ENCODE data around the gene COL6A1. TPM values are rescaled to one million over a fixed set of nuclear protein-coding genes. Genes with fewer than 3 reads are reported as not detected.
"Not testable (repeated sequence)": the region's sequence is repeated elsewhere in the genome, so short reads cannot be mapped to it uniquely, and the experiment has no call there.

Gene COL6A1
- total and polyA plus RNA-seq, 2 donors (not counting 3 experiments of a cell fraction or from before 2014, with no cell fraction given), result 30.1 to 42.4 TPM

- no peaks in the 10 kb centered on the region for H4K20me1 ChIP-seq (replicated peaks; ENCODE audit: control insufficient read depth, extremely low read depth, insufficient read depth, low read length)
- no peak overlapping the region for H3K4me2 ChIP-seq (ENCODE audit: insufficient read depth, low read length)
- FAIRE-seq (no peak), DNase-seq (ENCODE audit: low read depth, low spot score) (no peak)
- ChIA-PET POLR2A (no interaction called here), CTCF (no interaction called here)
- H3K9me1 ChIP-seq (replicated peaks; ENCODE audit: control insufficient read depth, extremely low read depth, insufficient read depth, low read length), result no peaks in the 10 kb centered on the region
- TF ChIP-seq POLR2AphosphoS5 (IDR thresholded peaks at IDR 0.05; ENCODE audit: insufficient read depth, low read depth, low read length) (no peak), CTCF (IDR thresholded peaks at IDR 0.05; ENCODE audit: extremely low read depth in 1 of 2, insufficient read depth in 1 of 2, low read depth in 1 of 2, low read length in 2 of 2) (no peak), MAX (IDR thresholded peaks at IDR 0.05; ENCODE audit: insufficient read depth, insufficient read length) (no peak), JUN (IDR thresholded peaks at IDR 0.05; ENCODE audit: borderline replicate concordance, insufficient read depth, insufficient read length, low read depth) (no peak), FOS (IDR thresholded peaks at IDR 0.05; ENCODE audit: borderline replicate concordance, insufficient read depth, low read length) (no peak), GATA2 (IDR thresholded peaks at IDR 0.05; ENCODE audit: insufficient read depth, insufficient read length, low read depth, low read length) (no peak), POLR2A (IDR thresholded peaks at IDR 0.05; ENCODE audit: low read depth, low read length) (no peak), MYC (IDR thresholded peaks at IDR 0.05; ENCODE audit: low read depth, low read length) (no peak), EZH2 (IDR thresholded peaks at IDR 0.05; ENCODE audit: borderline replicate concordance, low read depth, low read length, severe bottlenecking) (no peak)
- BruUV-seq (replicated peaks), result no TSS peak
- H3K9me3 ChIP-seq (replicated peaks; ENCODE audit: control insufficient read depth, insufficient read depth, low read length), result no peaks in the 10 kb centered on the region
- no peak overlapping the region for H3K27ac ChIP-seq (ENCODE audit: insufficient read depth, low read depth, low read length)
- no peak overlapping the region for H2AFZ ChIP-seq (ENCODE audit: low read depth, low read length)
- H3K27me3 ChIP-seq (ENCODE audit: control insufficient read depth in 2 of 2, insufficient read depth in 2 of 2, low read length in 2 of 2), result peaks cover 4 to 12% of the 10 kb centered on the region in 2 experiments
- no peaks in the 10 kb centered on the region for H3K79me2 ChIP-seq (ENCODE audit: control insufficient read depth, insufficient read depth, low read length)
- no peaks in the 10 kb centered on the region for H3K4me1 ChIP-seq (ENCODE audit: control insufficient read depth, extremely low read depth, insufficient read depth, low read length)
- dilution Hi-C loops (cut with MboI; ENCODE audit: extremely low pct_ligation_motif_present, low sequenced_read_pairs) (no loop called here), intact Hi-C loops (cut with micrococcal nuclease) (no loop called here)
- no peaks in the 10 kb centered on the region for H3K36me3 ChIP-seq (ENCODE audit: control insufficient read depth in 2 of 2, extremely low read depth in 1 of 2, insufficient read depth in 2 of 2, low read length in 2 of 2)
- no peak overlapping the region for H3K4me3 ChIP-seq (replicated peaks in 1 of 3; ENCODE audit: insufficient read depth in 1 of 3, low read depth in 1 of 3, low read length in 3 of 3)
- H3K9ac ChIP-seq (replicated peaks; ENCODE audit: extremely low read depth, insufficient read depth, low read length), result no peak overlapping the region
These were observed 29.9 kb upstream of the COL6A1 start for GRCh38 chr21:45951676-45952075.

- H2AFZ ChIP-seq (ENCODE audit: low read depth, low read length); BruUV-seq (replicated peaks); FAIRE-seq: not testable (repeated sequence)
These were observed 29.0 kb upstream of the COL6A1 start for GRCh38 chr21:45952527-45952926.

More at GRCh38 chr21:45952527-45952926, 29.0 kb upstream of the COL6A1 start:
- DNase-seq (ENCODE audit: low read depth, low spot score); H3K4me2 ChIP-seq (ENCODE audit: insufficient read depth, low read length); H3K9me3 ChIP-seq (replicated peaks; ENCODE audit: control insufficient read depth, insufficient read depth, low read length); H3K4me1 ChIP-seq (ENCODE audit: control insufficient read depth, extremely low read depth, insufficient read depth, low read length); H3K79me2 ChIP-seq (ENCODE audit: control insufficient read depth, insufficient read depth, low read length); POLR2A ChIA-PET; dilution Hi-C loops (cut with MboI; ENCODE audit: extremely low pct_ligation_motif_present, low sequenced_read_pairs); H3K9me1 ChIP-seq (replicated peaks; ENCODE audit: control insufficient read depth, extremely low read depth, insufficient read depth, low read length); H3K36me3 ChIP-seq (ENCODE audit: control insufficient read depth in 2 of 2, extremely low read depth in 1 of 2, insufficient read depth in 2 of 2, low read length in 2 of 2); H4K20me1 ChIP-seq (replicated peaks; ENCODE audit: control insufficient read depth, extremely low read depth, insufficient read depth, low read length); H3K27ac ChIP-seq (ENCODE audit: insufficient read depth, low read depth, low read length); H3K9ac ChIP-seq (replicated peaks; ENCODE audit: extremely low read depth, insufficient read depth, low read length); H3K4me3 ChIP-seq (replicated peaks in 1 of 3; ENCODE audit: insufficient read depth in 1 of 3, low read depth in 1 of 3, low read length in 3 of 3); intact Hi-C loops (cut with micrococcal nuclease): not testable (repeated sequence)
- CTCF ChIA-PET, result interaction anchor here (1.5 kb wide), 1 partner anchor 21 kb away, joined by 3 read pairs; no protein-coding TSS in a partner anchor
- peaks cover 6 to 15% of the 10 kb centered on the region in 2 experiments for H3K27me3 ChIP-seq (ENCODE audit: control insufficient read depth in 2 of 2, insufficient read depth in 2 of 2, low read length in 2 of 2)

All from endothelial cell of umbilical vein (primary cell).